GM23338 (cell line): ENCODE results near the gene DKK2. TPM values are rescaled to one million over a fixed set of nuclear protein-coding genes. Genes with fewer than 3 reads are reported as not detected.

Experiments
- ATAC-seq: fragments of 200-7000 bp; cut with Tn5 transposase; 3 replicates; pipeline ENCODE4 v1.9.1; 2020
- DNase-seq: peaks from one replicate; pipeline ENCODE4 v3.0.0-alpha.2; 2015; ENCODE audit warnings: low spot score
- H2AFZ ChIP-seq: fragments of 200-600 bp; sonication (generic); 2 replicates; pipeline ENCODE4 v1.8.0; 2016; ENCODE audit warnings: antibody characterized with exemption, mild to moderate bottlenecking, moderate library complexity
- H3F3A ChIP-seq: fragments of 200-600 bp; sonication (generic); replicated peaks from 2 replicates; pipeline ENCODE4 v1.8.0; 2017; ENCODE audit warnings: antibody characterized with exemption, mixed run types, low read depth
- H3K27ac ChIP-seq: fragments of 200-600 bp; sonication (generic); 2 replicates; pipeline ENCODE4 v1.6.1; 2016; ENCODE audit warnings: low read depth
- H3K27me3 ChIP-seq: fragments of 200-600 bp; sonication (generic); 2 replicates; pipeline ENCODE4 v1.8.0; 2016; ENCODE audit warnings: mild to moderate bottlenecking, mixed run types, moderate library complexity; ENCODE audit not compliant: insufficient read depth
- H3K36me3 ChIP-seq: fragments of 200-600 bp; sonication (generic); 2 replicates; pipeline ENCODE4 v1.8.0; 2016; ENCODE audit warnings: mild to moderate bottlenecking; ENCODE audit not compliant: insufficient read depth
- H3K4me1 ChIP-seq: fragments of 200-600 bp; sonication (generic); 2 replicates; pipeline ENCODE4 v1.8.0; 2016; ENCODE audit warnings: mild to moderate bottlenecking, moderate library complexity; ENCODE audit not compliant: insufficient read depth
- H3K4me2 ChIP-seq: fragments of 200-600 bp; sonication (generic); 2 replicates; pipeline ENCODE4 v1.7.1; 2017; ENCODE audit warnings: mixed run types
- H3K4me3 ChIP-seq: fragments of 200-600 bp; sonication (generic); 2 replicates; pipeline ENCODE4 v1.6.1; 2016; ENCODE audit warnings: mixed run types
- H3K79me2 ChIP-seq: fragments of 200-600 bp; sonication (generic); replicated peaks from 2 replicates; pipeline ENCODE4 v1.8.0; 2017; ENCODE audit warnings: mild to moderate bottlenecking; ENCODE audit not compliant: insufficient read depth
- H3K9me2 ChIP-seq: fragments of 200-600 bp; sonication (generic); 2 replicates; pipeline ENCODE4 v1.8.0; 2017; ENCODE audit not compliant: insufficient read depth
- H4K20me1 ChIP-seq: fragments of 200-600 bp; sonication (generic); replicated peaks from 2 replicates; pipeline ENCODE4 v1.8.0; 2017; ENCODE audit warnings: mild to moderate bottlenecking; ENCODE audit not compliant: insufficient read depth
- H3K27ac Mint-ChIP-seq: 2 replicates; pipeline ENCODE4 v1.8.0; 2020; ENCODE audit warnings: inconsistent platforms, mild to moderate bottlenecking, moderate library complexity, mixed read lengths
- H3K27me3 Mint-ChIP-seq: 3 replicates; pipeline ENCODE4 v1.8.0; 2022; ENCODE audit warnings: low read depth, mild to moderate bottlenecking, moderate library complexity, mixed read lengths, inconsistent platforms; ENCODE audit not compliant: insufficient read depth, poor library complexity
- H3K36me3 Mint-ChIP-seq: 3 replicates; pipeline ENCODE4 v1.8.0; 2021; ENCODE audit warnings: low read depth, mild to moderate bottlenecking, inconsistent platforms, moderate library complexity, mixed read lengths
- H3K4me1 Mint-ChIP-seq: 3 replicates; pipeline ENCODE4 v1.8.0; 2020; ENCODE audit warnings: mild to moderate bottlenecking, inconsistent platforms, mixed read lengths
- H3K4me3 Mint-ChIP-seq: 3 replicates; pipeline ENCODE4 v1.8.0; 2021; ENCODE audit warnings: moderate library complexity, mild to moderate bottlenecking, inconsistent platforms, mixed read lengths
- H3K9me3 Mint-ChIP-seq: 3 replicates; pipeline ENCODE4 v1.8.0; 2020; ENCODE audit warnings: moderate library complexity, mild to moderate bottlenecking, inconsistent platforms, mixed read lengths
- EZH2 ChIP-seq: fragments of 200-600 bp; sonication (generic); IDR thresholded peaks from one replicate; pipeline ENCODE4 v1.8.0; 2017; ENCODE audit warnings: antibody characterized with exemption, mild to moderate bottlenecking, low read depth; ENCODE audit not compliant: unreplicated experiment
- EZH2phosphoT487 ChIP-seq: fragments of 200-600 bp; sonication (generic); IDR thresholded peaks from one replicate; pipeline ENCODE4 v1.8.1; 2018; ENCODE audit warnings: antibody characterized with exemption; ENCODE audit not compliant: unreplicated experiment
- JUNB ChIP-seq: IDR thresholded peaks from one replicate; pipeline ENCODE4 v1.6.1; 2016; ENCODE audit warnings: antibody characterized with exemption; ENCODE audit not compliant: unreplicated experiment
- POLR2AphosphoS5 ChIP-seq: IDR thresholded peaks from 2 replicates; pipeline ENCODE4 v1.6.1; 2016; ENCODE audit warnings: antibody characterized with exemption, low read depth
- STAT1 ChIP-seq: IDR thresholded peaks from one replicate; pipeline ENCODE4 v1.6.1; 2016; ENCODE audit warnings: antibody characterized with exemption; ENCODE audit not compliant: unreplicated experiment
- ZNF114 ChIP-seq: fragments of 250-450 bp; sonication (Bioruptor Pico); IDR thresholded peaks from 2 replicates; pipeline ENCODE4 v1.5.0; 2020; ENCODE audit warnings: mild to moderate bottlenecking, moderate library complexity
- ZNF331 ChIP-seq: fragments of 250-450 bp; sonication (Bioruptor Pico); IDR thresholded peaks from 2 replicates; pipeline ENCODE4 v1.5.0; 2020; ENCODE audit warnings: low read depth, mild to moderate bottlenecking, moderate library complexity
- polyA plus RNA-seq: library from polyadenylated mRNA; unstranded; fragments of >200 nt; fragmentation: Nextera tagmentation; extraction: Ambion mirVana; gene quantifications from 2 replicates; pipeline ENCODE4 v1.2.1, GENCODE V29; 2016
- total RNA-seq: library from RNA; depleted of rRNA; stranded (reverse); fragments of >200 nt; shearing (Covaris generic); gene quantifications from 2 replicates; pipeline ENCODE4 v1.2.3, GENCODE V29; 2014
- TF ChIP-seq, protein P1 (sequence below): IDR thresholded peaks from 2 replicates; pipeline ENCODE4 v1.6.1; 2016; ENCODE audit warnings: antibody characterized with exemption
- TF ChIP-seq, protein P2 (sequence below): fragments of 250-450 bp; sonication (Bioruptor Pico); IDR thresholded peaks from 2 replicates; pipeline ENCODE4 v1.5.0; 2020; ENCODE audit warnings: mild to moderate bottlenecking, moderate library complexity
- TF ChIP-seq, protein P3 (sequence below): IDR thresholded peaks from one replicate; pipeline ENCODE4 v1.6.1; 2018; ENCODE audit warnings: antibody characterized with exemption; ENCODE audit not compliant: unreplicated experiment

The DKK2 gene
- total and polyA plus RNA-seq, 2 experiments from 2014 or later: 0.05 TPM; not detected in 1

DNA sequence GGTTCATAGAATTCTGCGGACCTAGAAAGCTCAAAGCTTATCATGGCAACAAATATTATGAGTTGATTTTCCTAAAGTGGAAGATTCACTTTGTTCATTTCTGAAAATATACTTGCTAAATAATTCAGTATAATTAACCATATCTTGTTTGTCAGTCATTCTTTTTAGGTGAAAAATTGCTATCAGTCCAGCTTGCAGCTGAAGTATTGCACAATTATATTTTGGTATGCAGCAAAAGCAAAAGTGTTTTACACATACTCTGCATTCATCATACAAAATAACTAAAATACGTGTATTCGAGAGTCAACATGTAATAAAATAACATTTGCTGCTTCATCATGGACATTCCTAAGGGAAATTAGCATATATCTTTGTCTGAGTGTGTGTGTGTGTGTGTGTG, 24.8 kb downstream of the DKK2 start:
- Histone ChIP-seq H3K4me2 (no peak overlapping the region), H3K9me2 (no peaks in the 10 kb centered on the region), H4K20me1 (no peaks in the 10 kb centered on the region), H2AFZ (no peak overlapping the region), H3K27ac (no peak overlapping the region), H3K79me2 (no peaks in the 10 kb centered on the region), H3K4me3 (no peak overlapping the region), H3K36me3 (no peaks in the 10 kb centered on the region), H3K4me1 (no peaks in the 10 kb centered on the region), H3K27me3 (no peaks in the 10 kb centered on the region), H3F3A (no peaks in the 10 kb centered on the region)
- DNase-seq (no peak), ATAC-seq (no peak)
- Mint-ChIP-seq H3K4me1 (peaks cover 4% of the 10 kb centered on the region), H3K9me3 (no peaks in the 10 kb centered on the region), H3K27ac (no peak overlapping the region), H3K27me3 (no peaks in the 10 kb centered on the region), H3K36me3 (no peaks in the 10 kb centered on the region), H3K4me3 (no peak overlapping the region)
- TF ChIP-seq, protein P1, sequence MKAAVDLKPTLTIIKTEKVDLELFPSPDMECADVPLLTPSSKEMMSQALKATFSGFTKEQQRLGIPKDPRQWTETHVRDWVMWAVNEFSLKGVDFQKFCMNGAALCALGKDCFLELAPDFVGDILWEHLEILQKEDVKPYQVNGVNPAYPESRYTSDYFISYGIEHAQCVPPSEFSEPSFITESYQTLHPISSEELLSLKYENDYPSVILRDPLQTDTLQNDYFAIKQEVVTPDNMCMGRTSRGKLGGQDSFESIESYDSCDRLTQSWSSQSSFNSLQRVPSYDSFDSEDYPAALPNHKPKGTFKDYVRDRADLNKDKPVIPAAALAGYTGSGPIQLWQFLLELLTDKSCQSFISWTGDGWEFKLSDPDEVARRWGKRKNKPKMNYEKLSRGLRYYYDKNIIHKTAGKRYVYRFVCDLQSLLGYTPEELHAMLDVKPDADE: no peak
- no peak for TF ChIP-seq STAT1
- TF ChIP-seq, protein P2, sequence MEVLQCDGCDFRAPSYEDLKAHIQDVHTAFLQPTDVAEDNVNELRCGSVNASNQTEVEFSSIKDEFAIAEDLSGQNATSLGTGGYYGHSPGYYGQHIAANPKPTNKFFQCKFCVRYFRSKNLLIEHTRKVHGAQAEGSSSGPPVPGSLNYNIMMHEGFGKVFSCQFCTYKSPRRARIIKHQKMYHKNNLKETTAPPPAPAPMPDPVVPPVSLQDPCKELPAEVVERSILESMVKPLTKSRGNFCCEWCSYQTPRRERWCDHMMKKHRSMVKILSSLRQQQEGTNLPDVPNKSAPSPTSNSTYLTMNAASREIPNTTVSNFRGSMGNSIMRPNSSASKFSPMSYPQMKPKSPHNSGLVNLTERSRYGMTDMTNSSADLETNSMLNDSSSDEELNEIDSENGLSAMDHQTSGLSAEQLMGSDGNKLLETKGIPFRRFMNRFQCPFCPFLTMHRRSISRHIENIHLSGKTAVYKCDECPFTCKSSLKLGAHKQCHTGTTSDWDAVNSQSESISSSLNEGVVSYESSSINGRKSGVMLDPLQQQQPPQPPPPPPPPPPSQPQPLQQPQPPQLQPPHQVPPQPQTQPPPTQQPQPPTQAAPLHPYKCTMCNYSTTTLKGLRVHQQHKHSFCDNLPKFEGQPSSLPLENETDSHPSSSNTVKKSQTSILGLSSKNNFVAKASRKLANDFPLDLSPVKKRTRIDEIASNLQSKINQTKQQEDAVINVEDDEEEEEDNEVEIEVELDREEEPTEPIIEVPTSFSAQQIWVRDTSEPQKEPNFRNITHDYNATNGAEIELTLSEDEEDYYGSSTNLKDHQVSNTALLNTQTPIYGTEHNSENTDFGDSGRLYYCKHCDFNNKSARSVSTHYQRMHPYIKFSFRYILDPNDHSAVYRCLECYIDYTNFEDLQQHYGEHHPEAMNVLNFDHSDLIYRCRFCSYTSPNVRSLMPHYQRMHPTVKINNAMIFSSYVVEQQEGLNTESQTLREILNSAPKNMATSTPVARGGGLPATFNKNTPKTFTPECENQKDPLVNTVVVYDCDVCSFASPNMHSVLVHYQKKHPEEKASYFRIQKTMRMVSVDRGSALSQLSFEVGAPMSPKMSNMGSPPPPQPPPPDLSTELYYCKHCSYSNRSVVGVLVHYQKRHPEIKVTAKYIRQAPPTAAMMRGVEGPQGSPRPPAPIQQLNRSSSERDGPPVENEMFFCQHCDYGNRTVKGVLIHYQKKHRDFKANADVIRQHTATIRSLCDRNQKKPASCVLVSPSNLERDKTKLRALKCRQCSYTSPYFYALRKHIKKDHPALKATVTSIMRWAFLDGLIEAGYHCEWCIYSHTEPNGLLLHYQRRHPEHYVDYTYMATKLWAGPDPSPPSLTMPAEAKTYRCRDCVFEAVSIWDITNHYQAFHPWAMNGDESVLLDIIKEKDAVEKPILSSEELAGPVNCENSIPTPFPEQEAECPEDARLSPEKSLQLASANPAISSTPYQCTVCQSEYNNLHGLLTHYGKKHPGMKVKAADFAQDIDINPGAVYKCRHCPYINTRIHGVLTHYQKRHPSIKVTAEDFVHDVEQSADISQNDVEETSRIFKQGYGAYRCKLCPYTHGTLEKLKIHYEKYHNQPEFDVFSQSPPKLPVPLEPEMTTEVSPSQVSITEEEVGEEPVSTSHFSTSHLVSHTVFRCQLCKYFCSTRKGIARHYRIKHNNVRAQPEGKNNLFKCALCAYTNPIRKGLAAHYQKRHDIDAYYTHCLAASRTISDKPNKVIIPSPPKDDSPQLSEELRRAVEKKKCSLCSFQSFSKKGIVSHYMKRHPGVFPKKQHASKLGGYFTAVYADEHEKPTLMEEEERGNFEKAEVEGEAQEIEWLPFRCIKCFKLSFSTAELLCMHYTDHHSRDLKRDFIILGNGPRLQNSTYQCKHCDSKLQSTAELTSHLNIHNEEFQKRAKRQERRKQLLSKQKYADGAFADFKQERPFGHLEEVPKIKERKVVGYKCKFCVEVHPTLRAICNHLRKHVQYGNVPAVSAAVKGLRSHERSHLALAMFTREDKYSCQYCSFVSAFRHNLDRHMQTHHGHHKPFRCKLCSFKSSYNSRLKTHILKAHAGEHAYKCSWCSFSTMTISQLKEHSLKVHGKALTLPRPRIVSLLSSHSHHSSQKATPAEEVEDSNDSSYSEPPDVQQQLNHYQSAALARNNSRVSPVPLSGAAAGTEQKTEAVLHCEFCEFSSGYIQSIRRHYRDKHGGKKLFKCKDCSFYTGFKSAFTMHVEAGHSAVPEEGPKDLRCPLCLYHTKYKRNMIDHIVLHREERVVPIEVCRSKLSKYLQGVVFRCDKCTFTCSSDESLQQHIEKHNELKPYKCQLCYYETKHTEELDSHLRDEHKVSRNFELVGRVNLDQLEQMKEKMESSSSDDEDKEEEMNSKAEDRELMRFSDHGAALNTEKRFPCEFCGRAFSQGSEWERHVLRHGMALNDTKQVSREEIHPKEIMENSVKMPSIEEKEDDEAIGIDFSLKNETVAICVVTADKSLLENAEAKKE: no peak

- Histone ChIP-seq H3F3A (no peaks in the 10 kb centered on the region), H3K4me3 (no peak overlapping the region), H3K36me3 (no peaks in the 10 kb centered on the region), H3K4me1 (no peaks in the 10 kb centered on the region), H2AFZ (no peak overlapping the region; the same call in 1 of the 2 replicates), H3K27ac (no peak overlapping the region), H3K4me2 (no peak overlapping the region), H3K79me2 (no peaks in the 10 kb centered on the region), H3K27me3 (no peaks in the 10 kb centered on the region), H3K9me2 (no peaks in the 10 kb centered on the region), H4K20me1 (no peaks in the 10 kb centered on the region)
- no peaks in the 10 kb centered on the region for H3K27me3 Mint-ChIP-seq
- peaks cover 4% of the 10 kb centered on the region for H3K4me1 Mint-ChIP-seq
- ATAC-seq: no peak
- H3K4me3 Mint-ChIP-seq: no peak overlapping the region
- no peak for DNase-seq
- H3K36me3 Mint-ChIP-seq: no peaks in the 10 kb centered on the region
- peak overlapping the region; percentile 64; the same call in 1 of the 2 replicates for H3K27ac Mint-ChIP-seq
- H3K9me3 Mint-ChIP-seq: no peaks in the 10 kb centered on the region
- no peak for TF ChIP-seq EZH2phosphoT487
- no peak for TF ChIP-seq STAT1
- no peak for TF ChIP-seq POLR2AphosphoS5
- TF ChIP-seq ZNF114 (CRISPR knock-in tag): no peak
- TF ChIP-seq ZNF331 (CRISPR knock-in tag): no peak
- TF ChIP-seq, protein P3, sequence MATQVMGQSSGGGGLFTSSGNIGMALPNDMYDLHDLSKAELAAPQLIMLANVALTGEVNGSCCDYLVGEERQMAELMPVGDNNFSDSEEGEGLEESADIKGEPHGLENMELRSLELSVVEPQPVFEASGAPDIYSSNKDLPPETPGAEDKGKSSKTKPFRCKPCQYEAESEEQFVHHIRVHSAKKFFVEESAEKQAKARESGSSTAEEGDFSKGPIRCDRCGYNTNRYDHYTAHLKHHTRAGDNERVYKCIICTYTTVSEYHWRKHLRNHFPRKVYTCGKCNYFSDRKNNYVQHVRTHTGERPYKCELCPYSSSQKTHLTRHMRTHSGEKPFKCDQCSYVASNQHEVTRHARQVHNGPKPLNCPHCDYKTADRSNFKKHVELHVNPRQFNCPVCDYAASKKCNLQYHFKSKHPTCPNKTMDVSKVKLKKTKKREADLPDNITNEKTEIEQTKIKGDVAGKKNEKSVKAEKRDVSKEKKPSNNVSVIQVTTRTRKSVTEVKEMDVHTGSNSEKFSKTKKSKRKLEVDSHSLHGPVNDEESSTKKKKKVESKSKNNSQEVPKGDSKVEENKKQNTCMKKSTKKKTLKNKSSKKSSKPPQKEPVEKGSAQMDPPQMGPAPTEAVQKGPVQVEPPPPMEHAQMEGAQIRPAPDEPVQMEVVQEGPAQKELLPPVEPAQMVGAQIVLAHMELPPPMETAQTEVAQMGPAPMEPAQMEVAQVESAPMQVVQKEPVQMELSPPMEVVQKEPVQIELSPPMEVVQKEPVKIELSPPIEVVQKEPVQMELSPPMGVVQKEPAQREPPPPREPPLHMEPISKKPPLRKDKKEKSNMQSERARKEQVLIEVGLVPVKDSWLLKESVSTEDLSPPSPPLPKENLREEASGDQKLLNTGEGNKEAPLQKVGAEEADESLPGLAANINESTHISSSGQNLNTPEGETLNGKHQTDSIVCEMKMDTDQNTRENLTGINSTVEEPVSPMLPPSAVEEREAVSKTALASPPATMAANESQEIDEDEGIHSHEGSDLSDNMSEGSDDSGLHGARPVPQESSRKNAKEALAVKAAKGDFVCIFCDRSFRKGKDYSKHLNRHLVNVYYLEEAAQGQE: no peak
- no peak for TF ChIP-seq EZH2
- TF ChIP-seq JUNB: no peak
Measured at GRCh38 chr4:107009196-107009968, 26.7 kb downstream of the DKK2 start.
